Measurements from ENCODE around the gene RFX2. TPM values are rescaled to one million over a fixed set of nuclear protein-coding genes. Genes with fewer than 3 reads are reported as not detected.

Gene RFX2
- total and polyA plus RNA-seq, 9 of the 15 experiments (the other 6 are each of a cell fraction or from before 2014, with no cell fraction given), result 3.6 to 18.7 (median 8.7) TPM

- TF ChIP-seq DEAF1 (CRISPR knock-in tag; IDR thresholded peaks at IDR 0.05) (0 out of 2 replicates have a peak, but pooled peaks have one; percentile 25), MECOM (CRISPR knock-in tag; IDR thresholded peaks at IDR 0.05) (no peak), ARID1B (IDR thresholded peaks at IDR 0.05) (peak; percentile 41; the same call in 1 of the 2 replicates), ZNF140 (CRISPR knock-in tag; IDR thresholded peaks at IDR 0.05) (no peak), NCOR1 (IDR thresholded peaks at IDR 0.05) (no peak), EP300 (IDR thresholded peaks at IDR 0.05; ENCODE audit: low read length) (peak; percentile 58; the same call in 1 of the 2 replicates), MAFF (IDR thresholded peaks at IDR 0.05; ENCODE audit: low read length) (peak; percentile 90), PML (IDR thresholded peaks at IDR 0.05; ENCODE audit: low read length) (0 out of 2 replicates have a peak, but pooled peaks have one; percentile 24), MLLT1 (IDR thresholded peaks at IDR 0.05) (peak in 1 of 2 experiments; percentile 26; a peak in 1 of 4 replicates)
These were observed 142.3 kb downstream of the RFX2 start (continued) for GRCh38 chr19:5967994-5968430.
